WTC11 (cell line): ENCODE data around the gene EIF6.

Experiments used
- CTCF ChIP-seq: fragments of 200-600 bp; IDR thresholded peaks from 2 replicates; pipeline ENCODE4 v1.8.0; 2022; ENCODE audit warnings: antibody characterized with exemption
- JAZF1 ChIP-seq: fragments of 250-450 bp; sonication (Bioruptor Pico); IDR thresholded peaks from 2 replicates; pipeline ENCODE4 v1.9.0; 2021; ENCODE audit warnings: moderate library complexity, mild to moderate bottlenecking, inconsistent platforms
- JUN ChIP-seq: sonication (generic); formaldehyde crosslinking; IDR thresholded peaks from 2 replicates; pipeline ENCODE4 v1.8.0; 2023; ENCODE audit warnings: mild to moderate bottlenecking, missing genetic modification reagents
- NFE2L1 ChIP-seq: sonication (generic); formaldehyde crosslinking; IDR thresholded peaks from 2 replicates; pipeline ENCODE4 v1.8.1; 2023; ENCODE audit warnings: missing genetic modification reagents
- NR2C2 ChIP-seq: sonication (generic); formaldehyde crosslinking; IDR thresholded peaks from 2 replicates; pipeline ENCODE4 v1.8.0; 2022; ENCODE audit warnings: mild to moderate bottlenecking, missing genetic modification reagents
- PREB ChIP-seq: sonication (generic); formaldehyde crosslinking; IDR thresholded peaks from 2 replicates; pipeline ENCODE4 v1.8.1; 2022; ENCODE audit warnings: mild to moderate bottlenecking, missing genetic modification reagents, moderate library complexity, borderline replicate concordance
- USF1 ChIP-seq: sonication (generic); formaldehyde crosslinking; IDR thresholded peaks from 2 replicates; pipeline ENCODE4 v1.8.0; 2022; ENCODE audit warnings: mild to moderate bottlenecking, missing genetic modification reagents

GRCh38 chr20:35327074-35327976 lies 42.8 kb upstream of the EIF6 start:
- no peak for TF ChIP-seq CTCF
- TF ChIP-seq PREB (CRISPR knock-in tag): no peak; the same call in 1 of the 2 replicates
- no peak for TF ChIP-seq NR2C2
- no peak for TF ChIP-seq JUN
- TF ChIP-seq NFE2L1 (CRISPR knock-in tag): no peak
- no peak for TF ChIP-seq JAZF1
- TF ChIP-seq USF1 (CRISPR knock-in tag): no peak
